IPS-15b (cell line): ENCODE data around the gene GBE1.
"Not testable (repeated sequence)": the region's sequence is repeated elsewhere in the genome, so short reads cannot be mapped to it uniquely, and the experiment has no call there.

Experiments
- H3K27me3 ChIP-seq: one replicate; pipeline ENCODE4 v1.6.1; 2013; ENCODE audit warnings: low read length; ENCODE audit not compliant: control insufficient read depth, insufficient read depth
- H3K36me3 ChIP-seq: one replicate; pipeline ENCODE4 v1.6.1; 2013; ENCODE audit warnings: low read length; ENCODE audit not compliant: control insufficient read depth, insufficient read depth
- H3K4me1 ChIP-seq: one replicate; pipeline ENCODE4 v1.6.1; 2013; ENCODE audit warnings: mild to moderate bottlenecking, low read length; ENCODE audit not compliant: control insufficient read depth, insufficient read depth
- H3K4me3 ChIP-seq: one replicate; pipeline ENCODE4 v1.5.1; 2013; ENCODE audit warnings: low read depth, low read length
- H3K9ac ChIP-seq: one replicate; pipeline ENCODE4 v1.6.1; 2013; ENCODE audit warnings: low read depth, mild to moderate bottlenecking, low read length
- H3K9me3 ChIP-seq: one replicate; pipeline ENCODE4 v1.6.1; 2013; ENCODE audit warnings: mild to moderate bottlenecking, low read length; ENCODE audit not compliant: control insufficient read depth, insufficient read depth

The GBE1 gene

GRCh38 chr3:81749265-81749664 lies 12.2 kb downstream of the GBE1 start:
- no peak overlapping the region for H3K9ac ChIP-seq
- no peaks in the 10 kb centered on the region for H3K9me3 ChIP-seq
- H3K27me3 ChIP-seq = no peaks in the 10 kb centered on the region
- H3K4me1 ChIP-seq = no peaks in the 10 kb centered on the region
- H3K36me3 ChIP-seq = no peaks in the 10 kb centered on the region
- no peak overlapping the region for H3K4me3 ChIP-seq

- H3K4me1 ChIP-seq, H3K9me3 ChIP-seq, H3K4me3 ChIP-seq, H3K27me3 ChIP-seq, H3K36me3 ChIP-seq, H3K9ac ChIP-seq: not testable (repeated sequence)
Measured at GRCh38 chr3:81747280-81747679, 14.2 kb downstream of the GBE1 start.

DNA sequence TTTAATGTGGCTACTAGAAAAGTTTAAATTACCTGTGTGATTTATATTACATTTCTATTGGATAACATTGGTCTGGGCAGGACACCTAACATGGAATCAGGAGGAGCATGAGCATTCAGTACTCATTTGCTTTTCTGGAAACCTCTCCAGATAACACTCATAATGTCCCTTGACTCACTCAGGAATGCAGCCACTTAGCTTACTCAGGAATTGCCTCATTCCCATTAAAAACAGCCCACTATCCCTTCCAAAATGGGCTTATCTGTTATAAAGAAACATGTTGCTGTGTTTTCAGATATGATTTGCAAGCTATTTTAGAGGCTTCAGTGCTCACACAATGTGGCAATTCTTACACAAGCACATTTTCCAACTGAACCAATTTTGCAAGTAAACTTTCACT lies 17.1 kb downstream of the GBE1 start:
- H3K36me3 ChIP-seq = no peaks in the 10 kb centered on the region
- peaks cover 2% of the 10 kb centered on the region for H3K4me1 ChIP-seq
- H3K27me3 ChIP-seq = no peaks in the 10 kb centered on the region
- H3K4me3 ChIP-seq = no peak overlapping the region
- H3K9me3 ChIP-seq = no peaks in the 10 kb centered on the region
- H3K9ac ChIP-seq = no peak overlapping the region

DNA sequence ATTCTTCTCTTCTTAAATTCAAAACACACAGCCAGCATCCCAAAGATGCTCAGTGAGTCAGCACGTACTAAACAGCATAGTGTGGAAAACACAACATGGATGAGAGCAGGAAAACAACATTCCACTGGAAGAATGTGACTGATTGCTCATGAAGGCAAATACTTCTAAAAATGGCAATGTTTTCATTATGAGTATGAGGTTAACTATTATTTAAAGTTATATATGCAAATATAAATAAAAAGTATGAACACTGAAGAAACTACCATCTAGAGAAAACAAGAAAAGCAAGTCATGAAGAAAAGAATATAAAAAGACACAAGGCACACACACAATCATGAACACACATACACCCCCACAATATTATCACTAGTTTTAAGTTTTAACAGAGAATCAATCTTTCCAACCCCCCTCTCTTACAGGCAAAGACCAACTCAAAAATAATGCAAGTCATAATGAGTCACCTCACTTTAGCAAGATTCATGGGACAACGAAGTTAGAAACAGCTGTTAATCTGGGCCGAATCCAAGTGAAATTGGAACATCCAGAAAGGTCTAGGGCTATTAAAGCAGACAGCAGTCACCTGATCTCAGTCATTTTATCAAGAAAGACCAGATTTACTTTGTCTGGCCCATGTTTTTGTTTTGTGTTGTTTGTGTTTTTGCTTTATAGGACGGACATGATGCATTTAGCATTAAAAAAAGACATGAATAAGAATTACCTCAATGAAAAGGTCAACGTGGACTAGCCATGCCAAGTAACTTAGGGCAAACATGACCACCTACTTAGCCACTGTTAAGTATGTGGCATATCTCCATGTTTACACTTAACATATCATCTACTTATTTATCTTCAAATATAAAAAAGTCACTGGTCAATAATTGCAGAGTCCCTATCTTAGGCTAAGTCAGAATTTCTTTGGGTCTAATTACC lies 18.1 kb downstream of the GBE1 start:
- Histone ChIP-seq H3K9ac (no peak overlapping the region), H3K4me3 (no peak overlapping the region), H3K4me1 (peaks cover 2% of the 10 kb centered on the region), H3K9me3 (no peaks in the 10 kb centered on the region), H3K27me3 (no peaks in the 10 kb centered on the region), H3K36me3 (no peaks in the 10 kb centered on the region)

GRCh38 chr3:81742581-81742980 lies 18.9 kb downstream of the GBE1 start:
- no peaks in the 10 kb centered on the region for H3K9me3 ChIP-seq
- H3K4me3 ChIP-seq = no peak overlapping the region
- H3K36me3 ChIP-seq = no peaks in the 10 kb centered on the region
- H3K27me3 ChIP-seq = no peaks in the 10 kb centered on the region
- no peak overlapping the region for H3K9ac ChIP-seq
- H3K4me1 ChIP-seq = peaks cover 2% of the 10 kb centered on the region

- H3K27me3 ChIP-seq = no peaks in the 10 kb centered on the region
- no peaks in the 10 kb centered on the region for H3K9me3 ChIP-seq
- H3K4me1 ChIP-seq = peaks cover 2% of the 10 kb centered on the region
- H3K4me3 ChIP-seq = no peak overlapping the region
- H3K36me3 ChIP-seq = no peaks in the 10 kb centered on the region
- no peak overlapping the region for H3K9ac ChIP-seq
Measured at GRCh38 chr3:81741216-81741615, 20.2 kb downstream of the GBE1 start.

DNA sequence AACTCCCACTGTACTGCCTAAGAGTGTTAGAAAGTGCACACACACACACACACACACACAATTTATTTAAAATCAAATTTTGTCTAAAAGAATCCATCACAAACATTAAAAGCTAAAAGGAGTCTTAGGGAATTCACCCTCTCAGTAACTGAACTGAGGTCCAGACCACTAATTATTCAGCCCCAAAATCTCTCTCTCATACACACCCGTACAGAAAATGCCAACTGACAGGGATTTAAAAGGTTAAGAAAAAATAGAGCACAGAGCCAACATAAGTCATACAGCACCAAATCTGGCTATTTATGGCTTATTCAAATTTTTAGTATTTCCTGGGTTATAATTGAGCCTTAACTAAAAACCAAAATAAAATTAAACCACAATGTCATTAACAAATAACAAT lies 20.7 kb downstream of the GBE1 start:
- Histone ChIP-seq H3K4me1 (peaks cover 2% of the 10 kb centered on the region), H3K9me3 (no peaks in the 10 kb centered on the region), H3K36me3 (no peaks in the 10 kb centered on the region), H3K27me3 (no peaks in the 10 kb centered on the region), H3K4me3 (no peak overlapping the region), H3K9ac (no peak overlapping the region)

GRCh38 chr3:81735334-81735733 lies 26.1 kb downstream of the GBE1 start:
- no peaks in the 10 kb centered on the region for H3K4me1 ChIP-seq
- H3K9me3 ChIP-seq = no peaks in the 10 kb centered on the region
- no peaks in the 10 kb centered on the region for H3K27me3 ChIP-seq
- no peak overlapping the region for H3K9ac ChIP-seq
- H3K4me3 ChIP-seq = no peak overlapping the region
- H3K36me3 ChIP-seq = no peaks in the 10 kb centered on the region

GRCh38 chr3:81734742-81735141 lies 26.7 kb downstream of the GBE1 start:
- no peaks in the 10 kb centered on the region for H3K4me1 ChIP-seq
- H3K36me3 ChIP-seq = no peaks in the 10 kb centered on the region
- no peaks in the 10 kb centered on the region for H3K9me3 ChIP-seq
- no peak overlapping the region for H3K4me3 ChIP-seq
- no peaks in the 10 kb centered on the region for H3K27me3 ChIP-seq
- H3K9ac ChIP-seq = no peak overlapping the region

DNA sequence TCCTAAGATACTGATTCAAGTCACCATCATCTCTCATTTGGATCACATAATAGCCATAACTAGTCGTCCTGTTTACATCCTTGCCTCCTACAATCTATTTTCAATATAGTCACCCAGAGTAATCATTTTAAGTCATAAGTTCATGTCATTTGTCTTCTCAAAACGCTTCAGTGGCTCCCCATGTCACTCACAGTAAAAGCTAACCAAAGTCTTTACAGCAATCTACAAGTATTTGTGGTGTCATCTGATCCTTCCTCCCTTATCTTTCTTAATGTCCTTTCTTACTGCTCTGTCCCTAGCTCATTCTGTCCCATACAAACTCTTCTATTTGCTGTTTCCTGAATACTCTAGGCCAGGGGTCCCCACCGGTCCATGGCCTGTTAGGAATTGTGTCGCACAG lies 28.8 kb downstream of the GBE1 start:
- no peaks in the 10 kb centered on the region for H3K9me3 ChIP-seq
- no peaks in the 10 kb centered on the region for H3K27me3 ChIP-seq
- H3K36me3 ChIP-seq = no peaks in the 10 kb centered on the region
- no peak overlapping the region for H3K9ac ChIP-seq
- no peaks in the 10 kb centered on the region for H3K4me1 ChIP-seq
- no peak overlapping the region for H3K4me3 ChIP-seq

DNA sequence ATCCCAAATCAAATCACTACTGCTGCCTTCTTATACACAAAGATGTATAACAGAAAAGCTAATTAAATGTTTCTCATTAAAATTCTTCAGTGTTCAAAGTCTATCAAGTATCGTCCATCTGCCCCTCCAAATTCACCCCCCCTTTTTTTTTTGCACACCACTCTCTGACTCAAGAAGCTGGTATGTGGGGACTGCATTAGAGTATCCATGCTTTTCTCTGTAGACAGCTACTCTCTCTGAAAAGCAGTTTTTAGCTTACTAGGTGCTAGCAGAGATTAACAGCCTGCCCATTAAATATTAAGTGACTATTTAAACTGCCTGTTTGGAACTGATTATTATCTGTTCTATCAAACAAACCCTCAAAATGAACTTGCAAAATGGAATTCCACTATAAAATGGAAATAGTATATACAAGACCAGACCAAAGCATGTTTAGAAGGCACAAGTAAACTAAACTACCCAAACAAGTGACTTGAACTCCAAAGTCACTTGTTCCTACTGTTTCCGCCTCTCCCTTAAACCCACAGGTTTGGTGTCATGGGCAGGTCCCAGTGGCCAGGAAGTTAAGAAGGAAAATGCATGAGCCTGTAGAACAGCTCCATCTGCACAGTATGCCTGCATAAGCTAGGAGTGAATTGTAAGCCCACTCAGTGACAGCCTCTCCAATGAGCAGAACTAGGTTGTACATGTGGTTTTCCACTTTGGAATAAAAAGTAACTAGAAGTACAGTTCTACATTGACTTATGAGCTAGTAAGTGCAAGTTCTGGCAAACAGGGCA lies 32.5 kb downstream of the GBE1 start:
- Histone ChIP-seq H3K27me3 (no peaks in the 10 kb centered on the region), H3K9me3 (no peaks in the 10 kb centered on the region), H3K4me3 (no peak overlapping the region), H3K9ac (no peak overlapping the region), H3K36me3 (no peaks in the 10 kb centered on the region), H3K4me1 (no peaks in the 10 kb centered on the region)

GRCh38 chr3:81726735-81727134 lies 34.7 kb downstream of the GBE1 start:
- Histone ChIP-seq H3K9me3 (no peaks in the 10 kb centered on the region), H3K27me3 (no peaks in the 10 kb centered on the region), H3K4me3 (no peak overlapping the region), H3K9ac (no peak overlapping the region), H3K36me3 (no peaks in the 10 kb centered on the region), H3K4me1 (no peaks in the 10 kb centered on the region)
